GM19467 (cell line): ENCODE results near the gene FEM1A.
"Not testable (repeated sequence)": the region's sequence is repeated elsewhere in the genome, so short reads cannot be mapped to it uniquely, and the experiment has no call there.

Experiments used
- ATAC-seq: cut with Tn5 transposase; IDR thresholded peaks from one replicate; pipeline ENCODE4 v1.9.1; 2021; ENCODE audit warnings: mild to moderate bottlenecking, moderate library complexity; ENCODE audit not compliant: unreplicated experiment

Gene FEM1A, protein sequence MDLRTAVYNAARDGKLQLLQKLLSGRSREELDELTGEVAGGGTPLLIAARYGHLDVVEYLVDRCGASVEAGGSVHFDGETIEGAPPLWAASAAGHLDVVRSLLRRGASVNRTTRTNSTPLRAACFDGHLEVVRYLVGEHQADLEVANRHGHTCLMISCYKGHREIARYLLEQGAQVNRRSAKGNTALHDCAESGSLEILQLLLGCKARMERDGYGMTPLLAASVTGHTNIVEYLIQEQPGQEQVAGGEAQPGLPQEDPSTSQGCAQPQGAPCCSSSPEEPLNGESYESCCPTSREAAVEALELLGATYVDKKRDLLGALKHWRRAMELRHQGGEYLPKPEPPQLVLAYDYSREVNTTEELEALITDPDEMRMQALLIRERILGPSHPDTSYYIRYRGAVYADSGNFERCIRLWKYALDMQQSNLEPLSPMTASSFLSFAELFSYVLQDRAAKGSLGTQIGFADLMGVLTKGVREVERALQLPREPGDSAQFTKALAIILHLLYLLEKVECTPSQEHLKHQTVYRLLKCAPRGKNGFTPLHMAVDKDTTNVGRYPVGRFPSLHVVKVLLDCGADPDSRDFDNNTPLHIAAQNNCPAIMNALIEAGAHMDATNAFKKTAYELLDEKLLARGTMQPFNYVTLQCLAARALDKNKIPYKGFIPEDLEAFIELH

GRCh38 chr19:4791183-4792018 is at the start of gene FEM1A:
FEM1A (plus strand) TSS chr19:4791734; CDS start chr19:4791855, 121 bp downstream.
- peak; percentile 95 for ATAC-seq

DNA sequence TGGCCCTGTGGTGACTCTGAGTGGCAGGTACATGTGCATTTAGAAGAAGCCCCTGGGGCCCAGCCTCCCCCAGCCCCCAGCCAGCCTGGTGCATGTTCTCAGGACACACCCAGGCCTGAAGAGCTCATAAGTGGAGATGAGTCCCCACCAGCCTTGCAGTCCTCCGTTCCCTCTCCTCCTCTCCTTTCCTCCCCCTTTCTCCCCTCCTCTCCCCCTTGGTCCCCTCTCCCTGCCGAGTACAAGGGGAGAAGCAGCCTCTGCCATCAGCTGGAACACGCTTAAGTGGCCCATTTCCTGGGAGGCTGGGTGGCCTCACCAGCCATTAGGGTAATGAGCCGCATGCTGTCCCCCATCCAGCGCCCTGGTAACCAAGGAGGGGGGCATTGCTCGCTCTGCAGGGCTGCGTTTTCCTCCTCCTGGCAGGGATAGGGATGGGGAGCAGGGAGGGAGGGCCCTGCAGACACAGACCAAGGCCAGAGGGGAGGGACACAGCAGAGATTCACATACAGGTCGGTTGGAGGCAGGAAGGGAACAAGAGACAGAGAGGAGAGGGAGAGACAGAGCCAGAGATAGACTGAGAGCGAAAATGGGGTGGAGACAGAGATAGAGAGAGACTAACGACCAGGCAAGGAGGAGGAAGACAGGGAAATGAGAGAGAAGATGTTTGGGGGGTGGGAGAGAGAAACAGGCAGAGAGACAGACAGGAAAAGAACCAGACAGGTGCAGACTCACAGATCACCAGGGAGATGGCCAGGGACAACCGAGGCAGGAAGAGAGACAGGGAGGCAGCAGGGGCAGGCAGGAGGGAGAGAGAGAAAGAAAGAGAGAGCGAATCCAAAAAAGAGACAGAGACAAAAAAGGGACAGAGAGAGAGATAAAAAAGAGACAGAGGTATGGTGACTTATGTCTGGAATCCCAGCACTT is 48.5 kb upstream of the FEM1A start:
- no peak for ATAC-seq

DNA sequence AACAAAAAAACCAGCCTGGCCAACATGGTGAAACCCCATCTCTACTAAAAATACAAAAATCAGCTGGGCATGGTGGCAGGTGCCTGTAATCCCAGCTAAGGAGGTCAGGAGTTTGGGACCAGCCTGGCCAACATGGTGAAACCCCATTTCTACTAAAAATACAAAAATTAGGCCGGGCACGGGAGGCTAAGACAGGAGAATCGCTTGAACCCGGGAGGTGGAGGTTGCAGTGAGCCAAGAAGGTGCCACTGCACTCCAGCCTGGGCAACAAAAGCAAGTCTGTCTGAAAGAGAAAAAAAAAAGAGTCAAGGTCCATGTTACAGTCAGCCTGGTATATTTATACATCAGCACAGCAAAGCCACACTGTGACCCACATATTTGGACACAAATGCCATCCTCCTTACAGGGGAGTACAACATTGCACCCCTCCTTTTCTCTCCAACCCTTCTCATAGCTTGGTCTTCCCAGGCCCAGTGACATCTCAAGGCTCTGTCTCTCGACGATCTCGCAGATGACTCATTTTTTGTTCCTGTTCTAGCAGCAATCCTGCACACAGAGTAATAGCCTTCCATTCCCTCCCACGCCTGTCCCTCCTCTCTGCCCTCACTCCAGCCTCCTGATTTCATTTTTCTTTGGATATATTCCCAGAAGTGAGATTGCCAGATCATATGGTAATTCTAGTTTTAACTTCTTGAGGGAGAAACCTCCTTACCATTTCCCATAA is 46.9 kb upstream of the FEM1A start:
- ATAC-seq: no peak

DNA sequence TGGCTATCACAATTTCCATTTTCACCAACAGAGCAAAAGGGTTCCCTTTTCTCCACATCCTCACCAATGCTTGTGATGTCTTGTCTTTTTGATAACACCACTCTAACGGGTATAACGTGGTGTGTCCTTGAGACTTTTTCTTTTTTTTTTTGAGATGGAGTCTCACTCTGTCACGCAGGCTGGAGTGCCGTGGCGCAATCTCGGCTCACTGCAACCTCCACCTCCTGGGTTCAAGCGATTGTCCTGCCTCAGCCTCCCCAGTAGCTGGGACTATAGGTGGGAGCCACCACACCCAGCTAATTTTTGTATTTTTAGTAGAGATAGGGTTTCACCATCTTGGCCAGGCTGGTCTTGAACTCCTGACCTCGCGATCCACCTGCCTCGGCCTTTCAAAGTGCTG is 46.4 kb upstream of the FEM1A start:
- ATAC-seq: not testable (repeated sequence)

DNA sequence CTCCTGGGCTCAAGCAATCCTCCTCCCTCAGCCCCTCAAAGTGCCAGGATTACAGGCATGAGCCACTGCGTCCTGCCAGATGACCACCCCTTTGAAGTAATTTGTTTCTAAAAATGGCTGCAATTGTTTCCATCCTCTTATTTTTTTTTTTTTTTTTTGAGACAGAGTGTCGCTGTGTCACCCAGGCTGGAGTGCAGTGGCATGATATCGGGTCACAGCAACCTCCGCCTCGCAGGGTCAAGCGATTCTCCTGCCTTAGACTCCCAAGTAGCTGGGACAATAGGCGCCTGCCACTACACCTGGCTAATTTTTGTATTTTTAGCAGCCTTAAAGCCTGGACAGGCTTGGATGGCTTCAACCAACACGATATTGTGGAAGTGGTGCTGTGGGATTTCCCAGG is 45.5 kb upstream of the FEM1A start:
- no peak for ATAC-seq

DNA sequence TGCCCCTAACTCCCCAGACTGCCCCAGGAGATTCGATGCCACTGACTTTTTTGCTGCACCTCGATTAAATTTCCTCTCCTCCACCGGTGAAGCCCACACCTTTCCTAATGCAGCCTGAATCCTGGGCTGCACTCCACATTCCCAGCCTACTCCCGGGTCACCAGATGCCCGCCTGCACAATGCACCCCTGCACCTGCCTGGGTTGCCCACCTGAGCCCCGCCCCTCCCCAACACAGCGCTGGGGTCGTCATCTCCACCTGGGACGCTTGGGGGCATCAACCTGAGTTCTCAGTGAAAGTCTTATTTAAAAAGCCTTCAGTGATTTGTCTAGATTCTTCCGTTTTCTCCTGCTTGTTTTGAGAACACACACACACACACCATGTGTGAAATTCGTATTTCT is 43.3 kb upstream of the FEM1A start:
- ATAC-seq: no peak

- no peak for ATAC-seq
Observed at GRCh38 chr19:4748589-4748988, 42.9 kb upstream of the FEM1A start.

GRCh38 chr19:4749870-4750590 is 41.5 kb upstream of the FEM1A start:
- no peak for ATAC-seq

DNA sequence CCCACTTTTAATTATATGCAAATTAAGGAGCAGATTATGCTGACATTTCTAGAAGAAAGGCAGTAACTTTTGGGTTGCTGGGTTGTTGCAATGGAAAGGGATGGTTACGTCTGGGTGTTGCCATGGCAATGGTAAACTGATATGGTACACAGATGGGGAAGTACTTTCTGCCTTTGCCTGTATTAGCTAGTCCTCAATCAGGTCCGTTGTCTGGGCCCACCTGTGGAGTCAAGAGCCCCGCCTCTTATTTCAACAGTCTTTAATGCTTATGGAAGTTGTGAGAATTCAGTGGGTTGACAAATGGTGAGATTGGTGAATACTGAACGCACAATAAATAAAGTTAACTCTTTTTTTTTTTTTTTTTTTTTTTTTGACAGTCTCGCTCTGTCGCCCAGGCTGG is 37.3 kb upstream of the FEM1A start:
- ATAC-seq: no peak

GRCh38 chr19:4755459-4755858 is 36.1 kb upstream of the FEM1A start:
- no peak for ATAC-seq

DNA sequence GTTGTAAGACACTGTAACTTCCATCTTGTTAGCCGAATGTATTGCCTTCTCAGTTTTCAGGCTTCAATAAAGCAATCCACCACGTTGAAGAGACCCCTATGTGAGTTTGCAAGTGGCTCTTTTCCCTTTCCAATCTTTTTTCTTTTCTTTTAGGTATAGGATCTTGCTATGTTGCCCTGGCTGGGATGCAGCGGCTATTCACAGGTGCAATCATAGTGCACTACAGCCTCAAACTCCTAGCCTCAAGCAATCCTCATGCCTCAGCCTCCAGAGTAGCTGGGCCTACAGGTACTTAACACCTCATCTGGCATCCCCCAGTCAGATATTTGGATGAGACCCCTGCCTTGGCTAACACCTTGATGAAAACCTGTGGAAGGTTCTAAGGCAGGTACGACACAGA is 33.5 kb upstream of the FEM1A start:
- ATAC-seq: no peak

GRCh38 chr19:4758659-4759058 is 32.9 kb upstream of the FEM1A start:
- ATAC-seq: no peak

- no peak for ATAC-seq
Observed at GRCh38 chr19:4759388-4760284, 31.9 kb upstream of the FEM1A start.

- no peak for ATAC-seq
Observed at GRCh38 chr19:4760285-4760650, 31.3 kb upstream of the FEM1A start.

- ATAC-seq: no peak
Observed at GRCh38 chr19:4763021-4763420, 28.5 kb upstream of the FEM1A start.

DNA sequence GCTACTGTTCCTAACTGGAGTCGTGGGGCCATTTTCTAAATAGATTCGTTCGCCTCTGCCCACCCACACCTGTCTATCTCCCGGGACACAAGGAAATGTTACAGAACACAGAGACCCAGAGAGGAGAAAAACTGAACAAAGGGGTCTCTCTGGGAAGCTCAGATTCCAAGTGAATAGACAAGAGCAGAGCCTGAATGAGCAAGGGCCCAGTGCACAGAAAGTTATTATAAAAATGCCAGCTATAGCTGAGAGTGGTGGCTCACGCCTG is 27.2 kb upstream of the FEM1A start:
- no peak for ATAC-seq

DNA sequence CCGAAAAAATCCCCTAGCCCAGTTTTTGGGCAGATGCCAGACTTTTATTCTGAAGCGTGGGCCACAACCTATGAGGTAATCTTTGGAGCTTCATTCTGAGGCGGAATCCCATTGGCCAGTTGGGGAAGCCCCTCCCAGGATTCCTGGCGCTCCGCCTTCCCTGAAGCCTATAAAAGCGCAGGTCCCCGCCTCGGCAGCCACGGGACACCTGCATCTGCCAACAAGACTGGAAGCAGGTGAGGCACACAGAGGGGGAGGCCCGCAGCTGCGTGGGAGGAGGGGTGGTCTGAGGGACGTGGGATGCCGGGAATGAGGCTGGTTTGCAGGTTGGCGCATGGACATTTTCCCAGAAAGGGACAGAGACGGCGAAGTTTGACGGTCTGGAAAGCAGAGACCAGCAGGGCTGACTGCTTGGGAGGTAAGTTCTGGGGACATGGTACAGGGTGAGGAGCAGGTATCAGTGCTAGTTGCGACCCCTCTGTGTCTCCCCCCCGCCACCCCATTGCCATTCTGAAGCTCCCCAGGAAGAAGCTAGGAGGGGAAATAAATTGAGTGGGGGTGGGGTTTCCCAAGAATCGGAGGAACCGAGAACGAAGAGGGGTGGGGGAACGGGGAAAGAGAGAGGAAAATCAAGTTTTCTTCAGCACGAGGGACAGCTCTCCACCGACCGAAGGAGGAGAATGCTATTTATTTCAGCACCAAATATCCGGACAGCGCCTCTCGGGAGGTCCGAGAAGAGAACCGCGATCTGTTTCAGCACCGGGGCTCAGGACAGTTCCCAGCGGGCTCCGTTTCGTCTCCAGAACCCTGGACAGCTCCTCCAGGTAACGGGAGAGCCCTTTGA is 22.4 kb upstream of the FEM1A start:
- no peak for ATAC-seq

DNA sequence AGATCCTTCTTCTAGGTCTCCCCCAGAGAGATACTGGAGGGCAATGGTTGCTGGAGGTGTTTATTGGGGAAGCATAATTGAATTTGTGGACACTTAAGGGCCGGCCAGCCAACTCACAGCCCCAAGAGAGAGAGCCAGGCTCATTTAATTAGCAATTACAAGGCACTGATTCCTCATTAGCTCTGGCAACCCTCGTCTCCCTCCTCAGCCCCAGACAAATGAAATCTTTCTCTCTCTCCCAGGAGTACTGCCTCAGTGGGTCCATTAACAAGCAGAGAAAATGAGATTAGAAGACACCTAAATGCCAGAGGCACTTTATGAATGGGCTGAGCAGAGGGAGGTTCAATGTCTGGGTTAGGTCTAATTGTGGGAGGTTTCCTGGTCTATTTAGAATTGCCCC is 19.0 kb upstream of the FEM1A start:
- ATAC-seq: no peak
